Suprapubic skin (tissue), 4 donors: ENCODE results near the gene DRG1.

Experiments used
- EP300 ChIP-seq: sonication (generic); formaldehyde crosslinking; IDR thresholded peaks from one replicate; pipeline ENCODE4 v1.6.1; 2017; ENCODE audit warnings: antibody characterized with exemption
- POLR2AphosphoS5 ChIP-seq, 3 donors: sonication (generic); formaldehyde crosslinking; IDR thresholded peaks; one replicate each; pipeline ENCODE4 v1.6.1; 2017; ENCODE audit warnings: antibody characterized with exemption in 3 of 3
- TF ChIP-seq, protein P1 (sequence below), 2 donors: fragments of 200-600 bp in 1 of 2; fragments of 450-650 bp in 1 of 2; sonication (generic) in 1 of 2; IDR thresholded peaks; one replicate each; pipeline ENCODE4 v1.5.1; 2016 to 2019; ENCODE audit warnings: antibody characterized with exemption in 2 of 2, mild to moderate bottlenecking in 1 of 2, moderate library complexity in 1 of 2

DNA sequence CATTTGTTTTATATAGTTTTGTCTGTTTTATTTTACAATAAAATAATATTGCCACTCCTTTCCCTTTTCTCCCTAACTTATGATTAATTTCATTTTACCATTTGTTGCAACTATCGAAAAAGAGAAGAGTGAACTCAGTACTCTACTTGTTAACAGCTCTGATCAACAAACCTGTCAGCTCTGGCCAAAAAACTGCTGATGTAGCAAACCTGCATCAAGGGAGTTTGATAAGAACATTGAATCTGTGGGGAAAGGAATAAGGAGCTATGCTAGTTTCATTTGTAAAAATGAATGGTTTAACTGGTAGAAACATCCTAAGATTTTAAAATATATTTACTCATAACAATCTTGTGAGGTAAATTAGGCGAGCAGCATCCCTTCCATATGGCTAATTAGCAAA lies 47.4 kb downstream of the DRG1 start:
- TF ChIP-seq POLR2AphosphoS5 (IDR thresholded peaks at IDR 0.05) (no peak), EP300 (no peak)
- TF ChIP-seq, protein P1, sequence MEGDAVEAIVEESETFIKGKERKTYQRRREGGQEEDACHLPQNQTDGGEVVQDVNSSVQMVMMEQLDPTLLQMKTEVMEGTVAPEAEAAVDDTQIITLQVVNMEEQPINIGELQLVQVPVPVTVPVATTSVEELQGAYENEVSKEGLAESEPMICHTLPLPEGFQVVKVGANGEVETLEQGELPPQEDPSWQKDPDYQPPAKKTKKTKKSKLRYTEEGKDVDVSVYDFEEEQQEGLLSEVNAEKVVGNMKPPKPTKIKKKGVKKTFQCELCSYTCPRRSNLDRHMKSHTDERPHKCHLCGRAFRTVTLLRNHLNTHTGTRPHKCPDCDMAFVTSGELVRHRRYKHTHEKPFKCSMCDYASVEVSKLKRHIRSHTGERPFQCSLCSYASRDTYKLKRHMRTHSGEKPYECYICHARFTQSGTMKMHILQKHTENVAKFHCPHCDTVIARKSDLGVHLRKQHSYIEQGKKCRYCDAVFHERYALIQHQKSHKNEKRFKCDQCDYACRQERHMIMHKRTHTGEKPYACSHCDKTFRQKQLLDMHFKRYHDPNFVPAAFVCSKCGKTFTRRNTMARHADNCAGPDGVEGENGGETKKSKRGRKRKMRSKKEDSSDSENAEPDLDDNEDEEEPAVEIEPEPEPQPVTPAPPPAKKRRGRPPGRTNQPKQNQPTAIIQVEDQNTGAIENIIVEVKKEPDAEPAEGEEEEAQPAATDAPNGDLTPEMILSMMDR (IDR thresholded peaks at IDR 0.05), result no peak
